K562 (cell line): ENCODE measurements around the gene MTERF2. TPM values are rescaled to one million over a fixed set of nuclear protein-coding genes. Genes with fewer than 3 reads are reported as not detected.

Source experiments
- ATAC-seq: fragments of 200-7000 bp; cut with Tn5 transposase; 3 replicates; pipeline ENCODE4 v1.9.1; 2020; ENCODE audit warnings: moderate library complexity
- BruUV-seq: library from RNA; stranded (reverse); fragments of 400-500 nt; replicated peaks from 2 replicates; lab custom pipeline; 2021; lab: Mats Ljungman, UMichigan
- CTCF ChIA-PET: fragments of 300-600 bp; formaldehyde crosslinking; extraction: SDS; loops from one replicate; lab custom pipeline; 2021; ENCODE audit warnings: low intra/inter-chr PET ratio; lab: Yijun Ruan, JAX
- POLR2A ChIA-PET: fragments of 300-600, 350-650 bp; sonication (Branson Sonifier 250); formaldehyde crosslinking; extraction: SDS; loops from one replicate; lab custom pipeline; 2021; ENCODE audit warnings: antibody characterized with exemption, inconsistent platforms; lab: Yijun Ruan, JAX
- DNase-seq, 4 experiments: peaks; one replicate each; pipeline versions ENCODE4 v3.0.0 to v3.0.0-alpha.2; 2011 to 2018; ENCODE audit warnings: low spot score in 3 of 4, mixed read lengths in 3 of 4; ENCODE audit errors: extremely low read depth in 1 of 4
- FAIRE-seq: peaks from 2 replicates; lab custom pipeline; 2011; peaks lifted over from hg19 to GRCh38; lab: Jason Lieb, UNC
- H2AFZ ChIP-seq: 2 replicates; pipeline ENCODE4 v1.6.0; 2011; ENCODE audit warnings: low read depth, low read length, control low read depth, inconsistent platforms
- H3K27ac ChIP-seq: fragments of 200-600 bp; 3 replicates; pipeline ENCODE4 v1.8.0; 2011; ENCODE audit warnings: low read depth, mild to moderate bottlenecking, control low read depth, inconsistent platforms, low read length, moderate library complexity, mixed read lengths; ENCODE audit errors: extremely low read depth
- H3K27me3 ChIP-seq, 2 experiments: fragments of 300-600 bp in 1 of 2; 2 replicates in 1 of 2; 3 replicates in 1 of 2; pipeline versions ENCODE4 v1.6.0 to v1.8.0; 2011; ENCODE audit warnings: inconsistent platforms in 2 of 2, low read length in 2 of 2, mild to moderate bottlenecking in 1 of 2, mixed read lengths in 1 of 2, moderate library complexity in 1 of 2; ENCODE audit not compliant: control insufficient read depth in 2 of 2, insufficient read depth in 2 of 2
- H3K36me3 ChIP-seq: fragments of 300-600 bp; 3 replicates; pipeline ENCODE4 v1.8.0; 2011; ENCODE audit warnings: mild to moderate bottlenecking, low read length, inconsistent platforms; ENCODE audit not compliant: control insufficient read depth, insufficient read depth
- H3K4me1 ChIP-seq, 2 experiments: fragments of 200-600 bp in 1 of 2; replicated peaks in 1 of 2; 2 replicates in 1 of 2; 3 replicates in 1 of 2; pipeline versions ENCODE4 v1.5.1 to v1.8.0; 2011; ENCODE audit warnings: inconsistent platforms in 2 of 2, low read length in 2 of 2, mild to moderate bottlenecking in 1 of 2, mixed read lengths in 1 of 2, moderate library complexity in 1 of 2; ENCODE audit not compliant: control insufficient read depth in 2 of 2, insufficient read depth in 2 of 2
- H3K4me2 ChIP-seq: 2 replicates; pipeline ENCODE4 v1.6.1; 2011; ENCODE audit warnings: low read length, control low read depth, inconsistent platforms, mixed read lengths; ENCODE audit not compliant: insufficient read depth
- H3K4me3 ChIP-seq: fragments of 200-600 bp; sonication (generic), shearing (Covaris generic); 2 replicates; pipeline ENCODE4 v1.5.1; 2016; ENCODE audit warnings: control low read depth, inconsistent platforms
- H3K79me2 ChIP-seq: fragments of 200-600 bp; 3 replicates; pipeline ENCODE4 v1.8.0; 2011; ENCODE audit warnings: low read length, inconsistent platforms; ENCODE audit not compliant: control insufficient read depth, insufficient read depth
- H3K9ac ChIP-seq, 2 experiments: 2 replicates each; pipeline versions ENCODE4 v1.6.0 to v1.6.1; 2011; ENCODE audit warnings: low read depth in 2 of 2, low read length in 2 of 2, control low read depth in 1 of 2, inconsistent platforms in 1 of 2, mild to moderate bottlenecking in 1 of 2, mixed read lengths in 1 of 2; ENCODE audit not compliant: insufficient read depth in 1 of 2
- H3K9me1 ChIP-seq: one replicate; pipeline ENCODE4 v1.6.0; 2011; ENCODE audit warnings: inconsistent platforms, mild to moderate bottlenecking, low read length, moderate library complexity; ENCODE audit not compliant: control insufficient read depth, insufficient read depth
- H3K9me3 ChIP-seq: replicated peaks from 2 replicates; pipeline ENCODE4 v1.5.1; 2011; ENCODE audit warnings: low read depth, low read length, inconsistent platforms; ENCODE audit not compliant: control insufficient read depth, insufficient read depth
- H4K20me1 ChIP-seq: replicated peaks from 2 replicates; pipeline ENCODE4 v1.6.1; 2011; ENCODE audit warnings: low read length, inconsistent platforms, mixed read lengths; ENCODE audit not compliant: control insufficient read depth, insufficient read depth
- NCOR1 ChIP-seq: fragments of 450-650 bp; IDR thresholded peaks from 2 replicates; pipeline ENCODE4 v1.6.1; 2016; ENCODE audit warnings: mild to moderate bottlenecking, moderate library complexity
- NONO ChIP-seq, 2 experiments: fragments of 200-400 bp in 1 of 2; fragments of 450-650 bp in 1 of 2; formaldehyde crosslinking in 1 of 2; IDR thresholded peaks; 2 replicates each; pipeline ENCODE4 v1.6.1; 2017; ENCODE audit warnings: low read depth in 2 of 2, mild to moderate bottlenecking in 2 of 2, moderate library complexity in 2 of 2, low read length in 1 of 2
- WGBS: fragments of 100-300 bp; shearing (Covaris generic); methylation state at CpG from one replicate; pipeline ENCODE4 v1.1.6; 2016; ENCODE audit warnings: low coverage, mixed read lengths; ENCODE audit not compliant: insufficient coverage; ENCODE audit errors: missing lambda C conversion rate; 5-methylcytosine and 5-hydroxymethylcytosine counted together
- in situ Hi-C: fragments of 300-500 bp; cut with MboI; formaldehyde crosslinking; loops from 4 replicates; pipeline ENCODE4 v1.15.0; 2018; ENCODE audit warnings: inconsistent platforms, mixed read lengths
- intact Hi-C: fragments of 100-400 bp; cut with micrococcal nuclease; formaldehyde crosslinking; loops from 2 replicates; pipeline ENCODE4 v1.14.2; 2022
- polyA plus RNA-seq, 8 experiments: library from polyadenylated mRNA; depleted of rRNA in 4 of 8; stranded (reverse) in 5 of 8; unstranded in 3 of 8; fragments of >200 nt; fragmentation: Nextera tagmentation in 2 of 8; fragmentation: Illumina TruSeq in 1 of 8; extraction: Ambion mirVana in 2 of 8; extraction: Trizol in 1 of 8; gene quantifications; 2 replicates each; pipeline versions ENCODE4 v1.2.1 to v1.2.3, GENCODE V29; 2011 to 2014; ENCODE audit warnings: inconsistent platforms in 1 of 8, missing spikeins in 1 of 8
- total RNA-seq, 7 experiments: library from RNA; depleted of rRNA in 6 of 7; stranded (reverse); fragments of >200 nt in 6 of 7; fragmentation: Illumina TruSeq in 2 of 7; extraction: Trizol in 2 of 7; gene quantifications; 2 replicates each; pipeline versions ENCODE4 v1.2.1 to v1.2.3, GENCODE V29; 2011 to 2021; ENCODE audit warnings: low replicate concordance in 1 of 7

Gene MTERF2
- total and polyA plus RNA-seq, 9 of the 15 experiments (the other 6 are each of a cell fraction or from before 2014, with no cell fraction given): 10.0 to 63.2 (median 33.2) TPM

DNA sequence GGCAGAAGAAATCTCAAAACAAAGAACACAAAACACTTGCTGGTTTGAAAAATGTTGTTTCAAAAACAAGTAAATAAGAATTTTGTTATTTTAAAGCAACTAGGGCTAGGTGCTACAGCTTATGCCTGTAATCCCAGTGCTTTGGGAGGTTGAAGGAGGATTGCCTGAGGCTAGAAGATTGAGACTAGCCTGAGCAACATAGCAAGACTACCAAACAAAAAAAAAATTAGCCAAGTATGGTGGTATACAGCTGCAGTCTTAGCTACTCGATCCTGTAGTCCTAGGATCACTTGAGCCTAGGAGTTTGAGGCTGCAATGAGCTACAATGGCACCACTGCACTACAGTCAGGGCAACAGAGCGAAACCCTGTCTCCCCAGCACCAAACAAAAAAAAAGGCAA is 32.6 kb upstream of the MTERF2 start:
- H3K36me3 ChIP-seq: peaks cover 14% of the 10 kb centered on the region
- H4K20me1 ChIP-seq: no peaks in the 10 kb centered on the region; the same call in 1 of the 2 replicates
- 69% methylated on average over 2 of the region's 2 CpGs for WGBS
- no peak overlapping the region for H3K27ac ChIP-seq
- in situ Hi-C loops (no loop called here), intact Hi-C loops (no loop called here)
- no peak overlapping the region for H3K9ac ChIP-seq
- H3K79me2 ChIP-seq: no peaks in the 10 kb centered on the region
- H3K9me1 ChIP-seq: no peaks in the 10 kb centered on the region
- no peak overlapping the region for H3K4me2 ChIP-seq
- BruUV-seq: no TSS peak
- no peaks in the 10 kb centered on the region for H3K9me3 ChIP-seq
- ChIA-PET CTCF (interaction anchor here (0.7 kb wide), 1 partner anchor 18 kb away, joined by 3 read pairs; no protein-coding TSS in a partner anchor), POLR2A (no interaction called here)
- no peaks in the 10 kb centered on the region for H3K27me3 ChIP-seq
- ATAC-seq (no peak), DNase-seq (no peak), FAIRE-seq (no peak)
- no peak for TF ChIP-seq NCOR1
- no peaks in the 10 kb centered on the region for H3K4me1 ChIP-seq
- H2AFZ ChIP-seq: no peak overlapping the region
- no peak overlapping the region for H3K4me3 ChIP-seq

DNA sequence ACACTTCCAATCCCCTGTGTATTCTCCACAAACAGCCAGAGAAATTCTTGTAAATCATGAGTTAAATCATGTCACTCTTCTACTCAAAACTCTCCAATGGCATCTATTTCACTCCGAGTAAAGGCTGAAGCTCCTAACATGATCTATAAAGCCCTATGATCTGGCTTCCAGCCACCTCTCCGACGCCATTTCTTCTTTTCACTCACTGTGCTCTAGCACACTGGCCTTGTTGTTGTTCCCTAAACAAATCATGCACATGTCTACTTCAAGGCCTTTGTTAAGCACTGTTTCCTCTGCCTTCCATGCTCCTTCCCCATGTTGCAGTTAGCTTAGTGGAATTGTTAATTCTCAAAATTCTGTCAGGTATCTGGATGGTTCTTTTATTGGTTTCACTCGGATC is 30.1 kb upstream of the MTERF2 start:
- DNase-seq: no peak
- H2AFZ ChIP-seq: no peak overlapping the region
- H3K27ac ChIP-seq: no peak overlapping the region
- TF ChIP-seq NONO (IDR thresholded peaks at IDR 0.05; ENCODE audit: low read depth in 2 of 2, low read length in 1 of 2): no peak
- ChIA-PET CTCF (no interaction called here), POLR2A (interaction anchor here (0.6 kb wide), 1 partner anchor 30 kb away, joined by 3 read pairs; no protein-coding TSS in a partner anchor)
- in situ Hi-C loops: no loop called here
- ATAC-seq: no peak
- FAIRE-seq: no peak
- no peak overlapping the region for H3K9ac ChIP-seq
- no peak overlapping the region for H3K4me3 ChIP-seq
- intact Hi-C loops: no loop called here
- no peaks in the 10 kb centered on the region for H3K9me3 ChIP-seq
- H3K4me2 ChIP-seq: no peak overlapping the region
- no TSS peak for BruUV-seq
- no peaks in the 10 kb centered on the region; the same call in 1 of the 2 replicates for H4K20me1 ChIP-seq
- H3K27me3 ChIP-seq: no peaks in the 10 kb centered on the region
- WGBS: 77% methylated on average over 4 of the region's 4 CpGs
- no peaks in the 10 kb centered on the region for H3K9me1 ChIP-seq
- peaks cover 14% of the 10 kb centered on the region for H3K36me3 ChIP-seq
- no peaks in the 10 kb centered on the region for H3K79me2 ChIP-seq
- H3K4me1 ChIP-seq: no peaks in the 10 kb centered on the region
